GM21737 (cell line): ENCODE measurements around the gene RGS13.
"Not testable (repeated sequence)": the region's sequence is repeated elsewhere in the genome, so short reads cannot be mapped to it uniquely, and the experiment has no call there.

ENCODE experiments used
- ATAC-seq: cut with Tn5 transposase; IDR thresholded peaks from one replicate; pipeline ENCODE4 v1.9.1; 2021; ENCODE audit warnings: mild to moderate bottlenecking, moderate library complexity; ENCODE audit not compliant: unreplicated experiment

The RGS13 gene

GRCh38 chr1:192675716-192676115 is 39.8 kb downstream of the RGS13 start:
- ATAC-seq = no peak

GRCh38 chr1:192678099-192678498 is 42.2 kb downstream of the RGS13 start:
- no peak for ATAC-seq

DNA sequence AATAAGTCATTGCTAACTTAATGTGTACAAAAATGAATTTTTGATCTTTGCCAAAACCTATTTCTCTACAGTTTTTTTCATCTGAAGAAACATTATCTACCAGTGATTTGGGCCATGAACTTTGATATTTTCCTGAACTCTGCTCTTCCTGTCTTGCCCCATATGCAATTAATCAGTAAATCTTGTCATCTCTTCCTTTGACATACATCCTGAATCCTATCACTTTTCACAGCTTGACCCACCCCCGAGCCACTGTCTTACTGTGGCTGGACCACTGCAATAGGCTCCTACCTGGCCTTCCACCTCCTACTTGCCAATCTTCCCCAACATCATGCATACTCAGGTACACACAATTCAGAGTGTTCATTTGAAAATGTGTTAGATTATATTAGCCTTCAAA is 46.4 kb downstream of the RGS13 start:
- ATAC-seq = no peak

- ATAC-seq = not testable (repeated sequence)
Observed at GRCh38 chr1:192683081-192683480, 47.1 kb downstream of the RGS13 start.

GRCh38 chr1:192689459-192689858 is 53.5 kb downstream of the RGS13 start:
- no peak for ATAC-seq

- no peak for ATAC-seq
Observed at GRCh38 chr1:192691041-192691440, 55.1 kb downstream of the RGS13 start.

DNA sequence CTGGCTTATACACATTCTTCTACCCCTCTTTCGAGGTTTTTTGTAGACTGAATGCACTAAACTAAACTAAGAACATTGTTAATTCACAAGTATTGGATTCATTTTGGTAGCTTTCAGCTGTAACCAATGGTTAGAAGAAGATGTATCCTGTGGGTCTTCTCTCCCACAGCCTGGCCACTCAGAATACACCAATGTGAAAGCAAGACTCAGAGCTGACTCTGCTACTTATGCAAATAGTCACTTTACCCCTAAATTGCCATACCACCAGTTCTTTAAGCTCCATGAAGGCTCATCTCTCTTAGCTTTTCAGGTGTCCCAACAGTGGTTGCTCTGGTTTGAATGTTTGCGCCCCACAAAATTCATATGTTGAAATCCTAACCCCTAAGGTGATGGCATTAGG is 60.1 kb downstream of the RGS13 start:
- ATAC-seq = no peak

DNA sequence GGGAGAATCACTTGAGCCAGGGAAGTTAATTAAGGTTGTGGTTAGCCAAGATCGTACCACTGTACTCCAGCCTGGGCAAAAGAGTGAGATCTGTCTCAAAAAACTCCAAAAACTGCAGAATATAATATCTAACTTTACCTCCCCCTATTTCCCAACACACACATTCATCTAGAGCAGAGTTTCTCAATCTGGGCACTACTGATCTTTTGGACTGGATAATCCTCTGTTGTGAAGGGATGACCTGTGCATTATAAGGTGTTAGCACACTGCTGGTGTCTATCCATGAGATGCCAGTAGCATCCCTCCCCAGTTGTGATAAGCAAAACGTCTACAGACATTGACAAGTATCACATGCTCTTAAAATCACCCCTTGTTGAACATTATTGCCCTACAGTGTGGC is 61.8 kb downstream of the RGS13 start:
- no peak for ATAC-seq

DNA sequence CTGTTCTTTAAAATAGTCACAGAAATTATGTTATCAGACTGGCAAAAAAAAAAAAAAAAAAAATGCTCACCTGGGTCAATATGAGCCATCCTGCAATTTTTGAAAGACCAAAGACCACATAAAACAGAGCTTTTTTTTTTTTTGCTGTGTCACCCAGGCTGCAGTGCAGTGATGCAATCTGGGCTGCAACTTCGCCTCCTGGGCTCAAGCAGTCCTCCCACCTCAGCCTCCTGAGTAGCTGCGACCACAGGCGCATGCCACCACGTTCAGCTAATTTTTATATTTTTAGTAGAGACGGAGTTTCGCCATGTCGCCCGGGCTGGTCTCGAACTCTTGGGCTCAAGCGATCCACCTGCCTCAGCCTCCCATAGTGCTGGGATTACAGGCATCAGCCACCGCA is 62.8 kb downstream of the RGS13 start:
- no peak for ATAC-seq

DNA sequence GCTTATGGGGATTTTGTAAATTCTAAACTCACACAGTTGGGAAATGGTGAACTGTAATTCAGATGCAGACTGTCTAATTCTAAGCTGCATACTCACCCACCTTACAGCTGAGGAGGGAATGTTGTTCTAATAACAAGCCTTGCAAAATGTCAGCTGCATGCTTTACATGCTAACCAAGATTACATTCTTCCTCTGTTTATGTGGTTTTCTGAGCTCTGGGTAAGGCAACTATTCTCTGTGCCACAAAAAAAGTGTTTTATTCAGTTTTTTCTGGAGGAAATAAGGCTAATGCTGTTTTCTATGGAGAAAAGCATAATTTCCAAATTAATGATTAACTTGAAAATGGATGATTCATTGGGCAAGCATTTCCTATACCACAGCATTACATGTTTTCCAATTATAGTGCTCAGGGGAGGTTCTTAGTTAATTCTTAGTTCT is 64.9 kb downstream of the RGS13 start:
- ATAC-seq = no peak

- no peak for ATAC-seq
Observed at GRCh38 chr1:192702212-192702902, 66.4 kb downstream of the RGS13 start.

- peak; percentile 75 for ATAC-seq
Observed at GRCh38 chr1:192703283-192704206, 67.6 kb downstream of the RGS13 start.

GRCh38 chr1:192705510-192705909 is 69.6 kb downstream of the RGS13 start:
- no peak for ATAC-seq

GRCh38 chr1:192706936-192707335 is 71.0 kb downstream of the RGS13 start:
- ATAC-seq = no peak

GRCh38 chr1:192707978-192708547 is 72.1 kb downstream of the RGS13 start:
- ATAC-seq = no peak

DNA sequence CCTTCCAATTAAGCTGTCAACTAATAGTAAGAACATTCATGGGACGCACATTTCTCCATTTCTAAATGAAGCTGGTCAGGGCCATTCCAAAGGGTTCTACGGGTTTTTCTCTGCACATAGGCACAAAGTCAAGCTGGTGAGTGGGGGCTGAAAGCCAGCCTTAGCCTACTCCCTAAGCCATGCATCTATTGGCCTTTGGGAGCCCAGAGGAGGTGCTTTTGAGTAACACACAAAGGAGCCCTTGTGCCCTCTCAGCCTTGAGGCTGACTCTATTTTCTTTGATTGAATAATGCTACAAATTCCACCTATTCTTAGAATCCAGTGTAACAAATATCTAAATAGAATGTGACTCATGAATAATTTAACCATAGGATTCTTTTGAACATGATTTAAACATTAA is 73.6 kb downstream of the RGS13 start:
- ATAC-seq = no peak
